IPS-18c (cell line): ENCODE results near the gene PIWIL4.
A peak's percentile ranks its signal among the peaks of the same experiment; 100 is the strongest.
"Not testable (repeated sequence)": the region's sequence is repeated elsewhere in the genome, so short reads cannot be mapped to it uniquely, and the experiment has no call there.

Experiments
- H3K4me3 ChIP-seq: 2 replicates; pipeline ENCODE4 v1.7.0; 2013; ENCODE audit warnings: low read depth, mild to moderate bottlenecking, low read length, moderate library complexity; ENCODE audit not compliant: insufficient read depth
- H3K9me3 ChIP-seq: one replicate; pipeline ENCODE4 v1.6.1; 2013; ENCODE audit warnings: mild to moderate bottlenecking, low read length, moderate library complexity; ENCODE audit not compliant: control insufficient read depth, insufficient read depth

The PIWIL4 gene

GRCh38 chr11:94641167-94641761, 74.1 kb downstream of the PIWIL4 start:
- no peak overlapping the region for H3K4me3 ChIP-seq
- H3K9me3 ChIP-seq, result peaks cover 3% of the 10 kb centered on the region

GRCh38 chr11:94643186-94643585, 76.0 kb downstream of the PIWIL4 start:
- not testable (repeated sequence) for H3K9me3 ChIP-seq, H3K4me3 ChIP-seq

GRCh38 chr11:94647926-94648325, 80.8 kb downstream of the PIWIL4 start:
- no peaks in the 10 kb centered on the region for H3K9me3 ChIP-seq

GRCh38 chr11:94648789-94649188, 81.6 kb downstream of the PIWIL4 start:
- no peaks in the 10 kb centered on the region for H3K9me3 ChIP-seq
- no peak overlapping the region for H3K4me3 ChIP-seq

More at GRCh38 chr11:94647926-94648325, 80.8 kb downstream of the PIWIL4 start:
- no peak overlapping the region for H3K4me3 ChIP-seq

GRCh38 chr11:94649254-94649653, 82.1 kb downstream of the PIWIL4 start:
- Histone ChIP-seq H3K9me3 (no peaks in the 10 kb centered on the region), H3K4me3 (no peak overlapping the region)

- H3K4me3 ChIP-seq, result peak overlapping the region; percentile 36; the same call in 1 of the 2 replicates
- H3K9me3 ChIP-seq, result no peaks in the 10 kb centered on the region
These were observed 82.9 kb downstream of the PIWIL4 start for GRCh38 chr11:94649964-94650623.

GRCh38 chr11:94650756-94651155, 83.6 kb downstream of the PIWIL4 start:
- no peaks in the 10 kb centered on the region for H3K9me3 ChIP-seq
- H3K4me3 ChIP-seq, result peak overlapping the region; percentile 36; the same call in 1 of the 2 replicates

- Histone ChIP-seq H3K4me3 (no peak overlapping the region), H3K9me3 (no peaks in the 10 kb centered on the region)
These were observed 85.6 kb downstream of the PIWIL4 start for GRCh38 chr11:94652735-94653284.

- Histone ChIP-seq H3K4me3 (no peak overlapping the region), H3K9me3 (no peaks in the 10 kb centered on the region)
These were observed 86.4 kb downstream of the PIWIL4 start for GRCh38 chr11:94653561-94653960.

- no peaks in the 10 kb centered on the region for H3K9me3 ChIP-seq
- no peak overlapping the region for H3K4me3 ChIP-seq
These were observed 87.0 kb downstream of the PIWIL4 start for GRCh38 chr11:94654201-94654600.

- no peaks in the 10 kb centered on the region for H3K9me3 ChIP-seq
- no peak overlapping the region for H3K4me3 ChIP-seq
These were observed 88.1 kb downstream of the PIWIL4 start for GRCh38 chr11:94655291-94655690.

- no peak overlapping the region for H3K4me3 ChIP-seq
- no peaks in the 10 kb centered on the region for H3K9me3 ChIP-seq
These were observed 88.8 kb downstream of the PIWIL4 start for GRCh38 chr11:94655956-94656355.

- Histone ChIP-seq H3K9me3 (no peaks in the 10 kb centered on the region), H3K4me3 (no peak overlapping the region; the same call in 1 of the 2 replicates)
These were observed 89.8 kb downstream of the PIWIL4 start for GRCh38 chr11:94656968-94657367.

- Histone ChIP-seq H3K9me3 (no peaks in the 10 kb centered on the region), H3K4me3 (no peak overlapping the region)
These were observed 90.5 kb downstream of the PIWIL4 start for GRCh38 chr11:94657629-94658028.

GRCh38 chr11:94658386-94658785, 91.2 kb downstream of the PIWIL4 start:
- H3K9me3 ChIP-seq, result no peaks in the 10 kb centered on the region

GRCh38 chr11:94658888-94659287, 91.7 kb downstream of the PIWIL4 start:
- Histone ChIP-seq H3K4me3 (no peak overlapping the region), H3K9me3 (no peaks in the 10 kb centered on the region)

More at GRCh38 chr11:94658386-94658785, 91.2 kb downstream of the PIWIL4 start:
- H3K4me3 ChIP-seq, result no peak overlapping the region

- no peak overlapping the region for H3K4me3 ChIP-seq
- no peaks in the 10 kb centered on the region for H3K9me3 ChIP-seq
These were observed 94.3 kb downstream of the PIWIL4 start for GRCh38 chr11:94661444-94661843.

- no peak overlapping the region for H3K4me3 ChIP-seq
These were observed 95.1 kb downstream of the PIWIL4 start for GRCh38 chr11:94662065-94662779.

More at GRCh38 chr11:94662065-94662779, 95.1 kb downstream of the PIWIL4 start:
- H3K9me3 ChIP-seq, result no peaks in the 10 kb centered on the region
